GM21529 (cell line): ENCODE measurements around the gene MGAT4A.
"Not testable (repeated sequence)": the region's sequence is repeated elsewhere in the genome, so short reads cannot be mapped to it uniquely, and the experiment has no call there.

Experiments
- ATAC-seq: cut with Tn5 transposase; IDR thresholded peaks from one replicate; pipeline ENCODE4 v1.9.1; 2021; ENCODE audit not compliant: unreplicated experiment

The MGAT4A gene

GRCh38 chr2:98664323-98664722 is 66.6 kb downstream of the MGAT4A start:
- no peak for ATAC-seq

DNA sequence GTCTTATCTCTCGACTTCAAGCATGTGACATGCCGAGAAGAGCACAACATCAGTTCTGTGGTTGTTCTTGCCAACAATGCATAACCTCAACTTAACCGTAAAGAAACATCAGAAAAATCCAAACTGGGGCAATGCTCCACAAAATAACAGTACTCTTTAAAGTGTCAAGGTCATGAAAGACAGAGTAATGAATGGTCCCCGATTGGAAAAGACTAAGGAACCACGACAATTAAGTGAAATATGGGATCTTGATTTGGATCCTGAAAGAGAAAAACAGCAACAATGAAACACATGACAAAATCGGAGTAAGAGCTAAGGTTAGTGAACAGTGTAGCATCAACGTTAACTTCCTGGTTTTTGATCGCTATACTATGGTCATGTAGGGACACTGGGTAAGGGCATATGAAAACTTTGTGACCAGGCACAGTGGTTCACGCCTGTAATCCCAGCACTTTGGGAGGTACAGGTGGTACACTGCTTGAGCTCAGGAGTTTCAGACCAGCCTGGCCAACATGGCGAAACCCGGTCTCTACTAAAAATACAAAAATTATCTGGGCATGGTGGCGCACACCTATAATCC is 67.3 kb downstream of the MGAT4A start:
- no peak for ATAC-seq

GRCh38 chr2:98659491-98659840 is 71.5 kb downstream of the MGAT4A start:
- ATAC-seq: not testable (repeated sequence)

DNA sequence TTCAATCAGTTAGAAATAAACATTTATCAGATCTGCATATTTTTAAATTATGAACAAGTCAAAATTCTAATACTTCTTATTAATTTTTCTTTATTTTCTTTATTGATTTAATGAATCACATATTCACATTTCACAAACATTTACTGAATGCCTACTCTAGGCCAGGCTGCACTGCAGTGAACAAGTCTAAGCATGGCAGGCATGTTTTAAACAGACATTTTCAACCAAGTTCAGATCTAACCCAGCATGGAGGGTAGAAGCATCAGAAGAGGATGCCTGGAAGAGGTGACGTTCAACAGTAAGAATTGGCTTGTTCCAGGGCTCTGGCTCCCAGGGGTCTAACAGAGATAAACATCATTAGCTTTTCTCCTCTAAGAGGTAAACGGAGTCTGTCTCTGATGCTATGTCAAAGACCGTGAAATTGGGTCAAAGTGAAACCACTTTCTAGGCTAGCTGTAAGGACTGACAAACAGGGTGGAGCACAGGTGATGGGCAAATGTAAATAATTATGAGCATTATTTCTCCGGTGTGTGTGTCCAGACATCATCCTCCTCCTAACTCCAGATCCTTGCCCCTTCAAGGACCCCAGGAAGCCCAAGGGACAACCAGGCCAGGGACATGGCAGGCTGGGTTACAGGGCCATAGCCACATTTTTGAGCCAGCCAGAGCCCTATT is 72.0 kb downstream of the MGAT4A start:
- no peak for ATAC-seq

- ATAC-seq: no peak
These were observed 74.1 kb downstream of the MGAT4A start for GRCh38 chr2:98656800-98657199.

DNA sequence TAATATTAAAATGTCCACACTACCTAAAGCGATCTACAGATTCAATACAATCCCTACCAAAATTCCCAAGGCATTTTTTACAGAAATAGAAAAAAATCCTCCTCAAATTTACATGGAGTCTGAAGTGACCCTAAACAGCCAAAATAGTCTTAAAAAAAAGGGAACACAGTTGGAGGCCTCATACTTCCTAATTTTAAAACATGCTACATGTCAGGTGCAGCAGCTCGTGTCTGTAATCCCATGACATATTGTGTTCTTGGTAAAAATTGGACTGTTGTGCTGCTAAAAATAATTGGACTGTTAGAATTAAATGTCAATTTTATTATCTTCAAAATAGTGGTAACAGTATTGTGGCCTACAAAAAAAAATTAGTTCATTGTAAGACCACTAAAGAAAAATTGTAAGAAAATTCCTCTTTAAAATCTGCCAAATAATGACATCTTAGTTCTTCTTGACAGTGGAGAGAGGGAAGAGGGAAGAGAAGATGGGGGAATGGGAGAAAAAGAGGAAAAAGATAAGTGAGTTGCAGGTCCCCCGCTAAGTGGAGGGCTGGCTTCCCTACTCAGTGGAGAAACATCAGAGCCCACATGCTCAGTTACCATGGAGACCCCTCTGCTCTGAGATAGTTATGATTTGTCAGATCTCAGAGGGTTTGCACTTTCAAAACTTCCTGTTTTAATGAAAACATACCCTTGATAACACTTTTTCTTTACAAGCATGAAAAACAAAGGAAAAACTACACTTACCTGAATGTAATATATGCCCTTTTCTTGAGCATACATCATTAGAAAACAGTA is 76.0 kb downstream of the MGAT4A start:
- no peak for ATAC-seq

DNA sequence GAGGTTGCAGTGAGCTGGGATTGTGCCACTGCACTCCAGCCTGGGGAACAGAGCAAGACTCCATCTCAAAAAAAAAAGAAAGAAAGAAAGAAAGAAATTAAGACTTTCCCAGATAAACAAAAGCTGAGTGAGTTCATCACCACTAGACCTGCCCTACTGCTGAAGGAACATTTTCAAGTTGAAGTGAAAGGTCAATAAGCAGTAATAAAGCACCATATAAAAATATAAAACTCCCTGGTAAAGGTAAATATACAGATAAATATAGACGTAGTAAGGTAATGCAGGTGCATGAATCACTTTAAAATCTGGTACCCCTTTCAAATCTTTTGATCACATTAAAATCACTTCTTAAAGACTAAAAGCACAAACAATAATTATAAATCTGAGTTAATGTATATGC is 79.9 kb downstream of the MGAT4A start:
- no peak for ATAC-seq

- no peak for ATAC-seq
These were observed 80.9 kb downstream of the MGAT4A start for GRCh38 chr2:98649992-98650375.

DNA sequence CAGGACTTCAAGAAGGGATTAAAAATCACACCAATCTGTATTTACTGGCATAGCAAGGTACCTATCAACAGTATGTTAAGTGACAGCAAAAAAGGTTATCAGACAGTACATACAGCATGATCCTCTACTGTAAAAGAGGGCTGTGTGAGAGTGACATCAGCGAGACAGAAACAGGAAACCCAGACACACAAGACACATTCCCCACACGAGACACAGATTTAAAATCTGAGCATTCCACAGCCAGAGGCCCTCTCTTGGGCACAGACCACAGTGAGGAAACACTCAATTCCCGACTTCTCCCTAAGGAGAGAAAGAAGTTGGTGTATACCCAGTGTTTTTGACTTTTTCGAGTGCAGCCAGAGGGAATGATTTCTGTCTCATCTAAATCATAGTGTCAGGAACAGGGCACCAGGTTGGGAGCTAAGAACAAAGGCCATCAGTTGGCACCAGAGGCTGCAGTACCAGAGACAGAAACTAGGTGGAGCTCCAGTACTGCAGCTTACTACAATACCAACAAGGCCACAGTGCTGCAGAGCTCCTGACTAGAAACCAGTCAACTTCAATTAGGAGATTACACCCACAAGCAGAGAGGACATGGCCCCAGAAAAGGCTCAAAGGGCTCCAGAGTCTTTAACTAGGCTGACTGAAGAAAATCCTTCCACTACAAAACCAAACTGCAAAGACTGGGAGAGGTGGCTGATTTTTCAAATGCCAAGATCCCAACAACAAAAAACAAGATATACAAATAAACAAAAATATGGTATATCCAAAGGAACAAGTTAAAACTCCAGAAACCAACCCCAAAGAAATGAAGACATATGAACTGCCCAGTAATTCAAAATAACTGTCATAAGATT is 81.6 kb downstream of the MGAT4A start:
- peak; percentile 65 for ATAC-seq

GRCh38 chr2:98648451-98648850 is 82.5 kb downstream of the MGAT4A start:
- no peak for ATAC-seq

DNA sequence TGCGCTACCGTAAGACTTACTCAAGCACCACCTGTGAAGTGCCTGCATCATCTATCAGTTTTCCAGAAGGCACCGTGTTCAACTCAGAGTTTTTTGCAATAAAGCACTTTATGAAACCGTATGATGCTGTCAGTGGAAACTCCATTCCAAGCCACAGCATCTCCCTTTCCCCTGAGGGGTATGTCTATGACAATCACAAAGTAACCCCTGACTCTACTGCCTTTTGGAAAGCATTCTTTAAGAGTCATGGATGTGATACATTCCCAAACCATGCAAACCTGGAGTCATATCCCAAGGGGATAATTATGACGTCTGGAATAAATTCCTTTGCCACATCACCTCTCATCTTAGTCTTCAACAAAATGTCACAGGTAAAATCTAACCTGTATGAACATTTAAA is 83.3 kb downstream of the MGAT4A start:
- no peak for ATAC-seq

GRCh38 chr2:98643496-98644100 is 87.3 kb downstream of the MGAT4A start:
- no peak for ATAC-seq

- peak; percentile 88 for ATAC-seq
These were observed 93.4 kb downstream of the MGAT4A start for GRCh38 chr2:98637401-98638147.

GRCh38 chr2:98634406-98635092 is 96.4 kb downstream of the MGAT4A start:
- no peak for ATAC-seq

DNA sequence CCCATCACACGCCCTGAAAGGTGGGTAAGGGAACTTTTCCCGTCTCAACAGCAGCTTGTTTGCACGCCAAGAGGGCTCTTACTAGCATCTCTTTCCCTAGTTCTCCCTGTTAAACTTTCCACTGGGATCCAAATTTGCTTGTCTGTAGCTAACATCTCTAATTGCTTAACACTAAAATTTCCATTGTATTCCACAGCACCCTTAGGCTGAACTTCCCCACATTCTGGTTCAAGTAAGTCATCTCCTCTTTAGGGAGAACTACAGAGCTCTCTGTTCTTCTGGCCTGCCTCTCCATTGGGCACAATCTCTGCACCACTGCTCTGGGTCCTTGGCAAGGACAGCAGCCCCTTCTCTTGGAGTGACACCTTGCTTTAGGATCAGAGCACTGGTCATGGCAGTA is 98.6 kb downstream of the MGAT4A start:
- no peak for ATAC-seq

DNA sequence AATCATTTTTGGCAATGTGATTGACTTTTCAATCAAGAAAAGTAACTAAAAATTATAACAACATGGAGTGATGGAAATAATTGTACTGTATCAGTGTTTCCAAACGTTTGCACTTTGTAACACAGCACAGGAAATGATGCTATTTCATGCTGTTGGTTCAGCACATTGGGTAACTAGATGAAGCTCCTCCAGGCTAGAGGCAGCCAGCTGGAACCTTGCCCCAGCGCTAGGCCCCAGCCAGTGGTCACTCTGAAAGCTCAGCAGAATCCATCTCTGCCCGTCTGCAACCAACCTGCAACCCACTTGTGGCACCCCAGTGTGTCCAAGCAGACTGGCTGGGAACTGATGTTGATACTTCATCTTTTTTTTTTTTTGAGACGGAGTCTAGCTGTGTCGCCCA is 107.3 kb downstream of the MGAT4A start:
- no peak for ATAC-seq

GRCh38 chr2:98617149-98617548 is 113.8 kb downstream of the MGAT4A start:
- ATAC-seq: no peak

DNA sequence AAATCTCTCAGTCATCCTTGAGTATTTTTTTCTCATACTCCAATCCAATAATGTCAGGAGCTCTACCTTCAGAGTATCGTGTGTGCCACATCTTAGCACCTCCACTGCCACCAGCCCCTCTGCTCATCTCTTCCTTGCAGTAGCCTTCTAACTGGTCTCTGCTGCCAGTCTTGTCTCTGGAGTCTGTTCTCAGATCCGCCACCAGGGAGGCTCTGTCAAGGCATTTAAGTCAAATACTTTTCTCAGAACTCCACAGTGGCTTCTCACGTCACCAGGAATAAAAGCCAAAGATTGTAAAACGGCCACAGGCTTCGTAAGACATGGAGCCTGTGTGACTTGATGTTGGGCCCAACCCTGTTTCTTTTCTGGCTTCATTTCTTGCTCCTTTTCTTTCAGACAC is 115.5 kb downstream of the MGAT4A start:
- no peak for ATAC-seq

- ATAC-seq: no peak
These were observed 116.8 kb downstream of the MGAT4A start for GRCh38 chr2:98614024-98614739.
